Stomach (tissue), 9 donors: ENCODE data around the gene USP6NL. TPM values are rescaled to one million over a fixed set of nuclear protein-coding genes. Genes with fewer than 3 reads are reported as not detected.

Experiments
- DNase-seq, 2 donors: peaks; one replicate each; pipeline versions ENCODE4 v3.0.0 to v3.0.0-alpha.2; 2013 to 2019
- H3K27ac ChIP-seq, 5 donors: fragments of 200-600 bp in 4 of 5; sonication (generic) in 4 of 5; one replicate each; pipeline ENCODE4 v1.5.1; 2013 to 2019; ENCODE audit warnings: mild to moderate bottlenecking in 1 of 5, moderate library complexity in 1 of 5
- H3K27me3 ChIP-seq, 3 donors: fragments of 200-600 bp; sonication (generic); one replicate each; pipeline ENCODE4 v1.5.1; 2017 to 2019; ENCODE audit warnings: mixed run types in 1 of 3
- H3K36me3 ChIP-seq, 4 donors: fragments of 200-600 bp; sonication (generic); 1 replicate in 3 of 4; 2 replicates in 1 of 4; pipeline ENCODE4 v1.5.1; 2016 to 2019
- H3K4me1 ChIP-seq, 4 donors: fragments of 200-600 bp; sonication (generic); one replicate each; pipeline ENCODE4 v1.5.1; 2016 to 2019
- H3K4me3 ChIP-seq, 4 donors: fragments of 200-600 bp; sonication (generic) in 3 of 4; one replicate each; pipeline ENCODE4 v1.5.1; 2016 to 2019; ENCODE audit warnings: mild to moderate bottlenecking in 1 of 4
- H3K9me3 ChIP-seq, 4 donors: fragments of 200-600 bp; sonication (generic); one replicate each; pipeline ENCODE4 v1.5.1; 2016 to 2019
- EP300 ChIP-seq: sonication (generic); formaldehyde crosslinking; IDR thresholded peaks from one replicate; pipeline ENCODE4 v1.6.1; 2017; ENCODE audit warnings: antibody characterized with exemption
- POLR2A ChIP-seq, 4 donors: fragments of 450-650 bp; IDR thresholded peaks; one replicate each; pipeline ENCODE4 v1.6.1; 2016; ENCODE audit warnings: antibody characterized with exemption in 4 of 4, control low read depth in 2 of 4, mild to moderate bottlenecking in 1 of 4, moderate library complexity in 1 of 4
- POLR2AphosphoS5 ChIP-seq, 3 donors: sonication (generic); formaldehyde crosslinking; IDR thresholded peaks; one replicate each; pipeline ENCODE4 v1.6.1; 2016; ENCODE audit warnings: antibody characterized with exemption in 3 of 3
- WGBS, 5 donors: extraction: QIAGEN DNeasy Blood & Tissue Kit in 3 of 5; methylation state at CpG; one replicate each; pipeline versions ENCODE4 v1.1.5 to v1.1.7; 2013 to 2018; 5-methylcytosine and 5-hydroxymethylcytosine counted together
- intact Hi-C: fragments of 100-400 bp; cut with DNase I; formaldehyde crosslinking; loops from one replicate; pipeline ENCODE4 v1.15.1; 2023; ENCODE audit warnings: low total_unique reads
- polyA plus RNA-seq, 3 donors: library from polyadenylated mRNA; stranded (reverse); fragments of 200-250 nt; gene quantifications; one replicate each; pipeline ENCODE4 v1.2.3, GENCODE V29; 2013
- total RNA-seq, 5 donors: library from RNA; depleted of rRNA; stranded (reverse); fragments of >200 nt; gene quantifications; one replicate each; pipeline versions ENCODE4 v1.1.0 to v1.2.3, GENCODE V29; 2014 to 2016
- TF ChIP-seq, protein P1 (sequence below), 7 experiments: fragments of 450-650 bp in 4 of 7; fragments of 200-600 bp in 3 of 7; sonication (generic) in 3 of 7; IDR thresholded peaks; one replicate each; pipeline ENCODE4 v1.5.1; 2016 to 2019; ENCODE audit warnings: antibody characterized with exemption in 7 of 7, control low read depth in 2 of 7, mild to moderate bottlenecking in 1 of 7
- donor health status: healthy with polysubstance abuse.
- donor health status: Bipolar disorder and iron deficiency.
- donor health status: healthy.

The USP6NL gene
- total and polyA plus RNA-seq, 8 donors, result 4.7 to 31.5 (median 6.3) TPM

DNA sequence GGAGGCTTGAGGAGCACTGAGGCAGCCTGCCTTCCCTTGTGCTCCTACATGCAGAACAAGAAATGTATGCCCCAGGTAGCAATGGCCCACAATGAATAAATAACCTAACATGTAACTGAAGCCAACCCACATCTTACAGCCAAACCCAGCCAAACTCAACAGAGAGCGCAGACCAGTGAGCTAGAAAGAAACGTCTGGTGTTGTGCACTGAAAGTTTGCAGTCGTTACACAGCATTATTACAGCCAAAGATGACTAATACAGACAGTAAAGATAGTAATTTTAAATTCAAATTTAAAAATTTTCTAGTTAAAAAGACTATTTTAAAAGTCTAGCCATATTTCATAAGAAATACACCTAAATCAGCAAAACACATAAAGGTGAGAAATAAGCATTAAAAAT is 11.2 kb downstream of the USP6NL start:
- no peak overlapping the region for H3K27ac ChIP-seq
- no peaks in the 10 kb centered on the region for H3K27me3 ChIP-seq
- H3K36me3 ChIP-seq, result no peaks in the 10 kb centered on the region
- TF ChIP-seq EP300 (no peak), POLR2AphosphoS5 (IDR thresholded peaks at IDR 0.05) (no peak), POLR2A (IDR thresholded peaks at IDR 0.05) (no peak)
- TF ChIP-seq, protein P1, sequence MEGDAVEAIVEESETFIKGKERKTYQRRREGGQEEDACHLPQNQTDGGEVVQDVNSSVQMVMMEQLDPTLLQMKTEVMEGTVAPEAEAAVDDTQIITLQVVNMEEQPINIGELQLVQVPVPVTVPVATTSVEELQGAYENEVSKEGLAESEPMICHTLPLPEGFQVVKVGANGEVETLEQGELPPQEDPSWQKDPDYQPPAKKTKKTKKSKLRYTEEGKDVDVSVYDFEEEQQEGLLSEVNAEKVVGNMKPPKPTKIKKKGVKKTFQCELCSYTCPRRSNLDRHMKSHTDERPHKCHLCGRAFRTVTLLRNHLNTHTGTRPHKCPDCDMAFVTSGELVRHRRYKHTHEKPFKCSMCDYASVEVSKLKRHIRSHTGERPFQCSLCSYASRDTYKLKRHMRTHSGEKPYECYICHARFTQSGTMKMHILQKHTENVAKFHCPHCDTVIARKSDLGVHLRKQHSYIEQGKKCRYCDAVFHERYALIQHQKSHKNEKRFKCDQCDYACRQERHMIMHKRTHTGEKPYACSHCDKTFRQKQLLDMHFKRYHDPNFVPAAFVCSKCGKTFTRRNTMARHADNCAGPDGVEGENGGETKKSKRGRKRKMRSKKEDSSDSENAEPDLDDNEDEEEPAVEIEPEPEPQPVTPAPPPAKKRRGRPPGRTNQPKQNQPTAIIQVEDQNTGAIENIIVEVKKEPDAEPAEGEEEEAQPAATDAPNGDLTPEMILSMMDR (IDR thresholded peaks at IDR 0.05), result no peak
- intact Hi-C loops, result no loop called here
- H3K4me3 ChIP-seq, result no peak overlapping the region
- H3K9me3 ChIP-seq, result no peaks in the 10 kb centered on the region
- DNase-seq, result no peak
- 86 to 99% (median 93%) methylated on average over 3 of the region's 3 CpGs for WGBS, 5 donors
- peaks cover 0 to 29% (median 22%) of the 10 kb centered on the region in 4 donors for H3K4me1 ChIP-seq

DNA sequence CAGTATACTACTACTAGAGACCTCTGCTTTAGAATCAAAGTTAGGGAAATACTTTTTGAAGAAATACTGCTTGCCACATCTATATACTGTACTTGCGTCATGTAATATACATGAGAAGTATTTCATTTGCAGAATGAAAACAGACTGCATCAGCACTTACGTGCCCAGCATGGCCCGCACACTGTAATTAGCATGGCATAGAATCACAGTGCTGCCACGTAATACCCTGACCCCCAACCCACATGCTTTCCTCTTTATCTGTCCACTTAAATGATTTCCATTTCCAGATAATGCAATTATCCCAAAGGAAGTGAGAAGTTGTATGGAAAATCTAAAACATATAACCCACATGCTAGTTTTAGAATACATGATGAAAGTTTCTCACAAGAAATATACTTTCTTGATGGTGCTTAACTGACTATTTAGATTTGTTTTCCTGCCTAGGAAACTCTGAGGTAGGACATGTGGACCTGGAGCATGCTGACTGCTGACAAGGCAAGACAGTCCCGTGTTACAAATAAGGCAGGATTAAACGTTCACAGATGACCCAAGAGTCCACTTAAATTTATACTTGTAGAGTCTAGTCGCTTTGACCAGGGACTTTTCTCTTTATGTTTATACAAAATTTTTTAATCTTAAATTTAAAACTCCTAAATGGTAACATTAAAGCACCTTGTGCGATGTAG is 12.6 kb downstream of the USP6NL start:
- Histone ChIP-seq H3K36me3 (no peaks in the 10 kb centered on the region), H3K9me3 (no peaks in the 10 kb centered on the region), H3K4me1 (peaks cover 0 to 35% (median 25%) of the 10 kb centered on the region in 4 donors), H3K27ac (no peak overlapping the region), H3K4me3 (no peak overlapping the region), H3K27me3 (no peaks in the 10 kb centered on the region)
- 67 to 76% (median 73%) methylated on average over 8 of the region's 8 CpGs for WGBS, 5 donors
- intact Hi-C loops, result no loop called here
- TF ChIP-seq EP300, result no peak
- no peak for TF ChIP-seq POLR2A (IDR thresholded peaks at IDR 0.05)
- TF ChIP-seq, protein P1 (IDR thresholded peaks at IDR 0.05), result no peak
- no peak for TF ChIP-seq POLR2AphosphoS5 (IDR thresholded peaks at IDR 0.05)
- DNase-seq, result no peak

DNA sequence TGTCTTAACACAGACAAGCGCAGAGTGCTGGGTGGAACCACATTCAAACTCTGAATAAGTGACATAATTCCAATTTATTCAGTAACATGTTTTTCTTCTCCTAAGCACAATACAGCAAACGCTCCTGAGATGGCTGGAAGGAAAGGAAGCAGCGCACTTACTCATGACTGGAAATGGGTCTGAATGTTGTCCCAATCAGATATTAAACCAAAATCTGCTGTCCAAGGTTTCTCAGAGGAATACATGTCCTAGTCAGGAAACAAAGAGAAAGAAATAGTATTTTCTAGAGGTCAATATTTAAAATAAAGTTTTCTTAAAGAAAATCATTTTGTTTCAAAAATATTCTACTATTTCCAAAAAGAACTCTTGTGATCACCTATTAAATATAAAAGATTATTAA is 14.0 kb downstream of the USP6NL start:
- intact Hi-C loops, result no loop called here
- TF ChIP-seq POLR2A (IDR thresholded peaks at IDR 0.05), result no peak
- TF ChIP-seq, protein P1 (IDR thresholded peaks at IDR 0.05), result no peak
- TF ChIP-seq EP300, result no peak
- no peak for TF ChIP-seq POLR2AphosphoS5 (IDR thresholded peaks at IDR 0.05)
- Histone ChIP-seq H3K9me3 (no peaks in the 10 kb centered on the region), H3K4me3 (no peak overlapping the region), H3K4me1 (peaks cover 0 to 21% (median 11%) of the 10 kb centered on the region in 4 donors), H3K36me3 (no peaks in the 10 kb centered on the region), H3K27ac (no peak overlapping the region), H3K27me3 (no peaks in the 10 kb centered on the region)
- WGBS, 5 donors, result 87 to 97% (median 92%) methylated on average over 3 of the region's 3 CpGs
- no peak for DNase-seq

DNA sequence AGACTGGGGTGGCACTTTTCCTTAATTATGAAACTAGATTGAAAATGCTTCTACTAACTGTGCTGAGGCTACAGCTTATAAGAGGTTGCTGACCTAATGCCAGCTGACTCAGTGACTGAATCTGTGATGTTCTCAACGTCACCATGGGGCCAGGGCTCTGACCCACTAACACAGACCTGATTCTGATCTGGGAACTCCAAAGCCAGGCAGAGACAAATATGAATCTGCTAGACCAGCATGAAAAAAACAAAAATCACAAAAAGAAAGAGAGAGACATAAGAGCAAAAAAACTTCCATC is 16.1 kb downstream of the USP6NL start:
- H3K27me3 ChIP-seq, result no peaks in the 10 kb centered on the region
- no peak for DNase-seq
- intact Hi-C loops, result no loop called here
- 35 to 46% (median 35%) methylated on average over 1 of the region's 1 CpG for WGBS, 5 donors
- TF ChIP-seq POLR2A (IDR thresholded peaks at IDR 0.05), result no peak
- TF ChIP-seq POLR2AphosphoS5 (IDR thresholded peaks at IDR 0.05), result no peak
- no peak for TF ChIP-seq EP300
- TF ChIP-seq, protein P1 (IDR thresholded peaks at IDR 0.05), result no peak
- H3K36me3 ChIP-seq, result no peaks in the 10 kb centered on the region
- H3K27ac ChIP-seq, result no peak overlapping the region
- no peak overlapping the region for H3K4me3 ChIP-seq
- H3K4me1 ChIP-seq, result peaks cover 0 to 18% (median 9%) of the 10 kb centered on the region in 4 donors
- H3K9me3 ChIP-seq, result no peaks in the 10 kb centered on the region
